SK-N-SH treated with all-trans-retinoic acid at 6 μM for 48 hours (cell line): ENCODE measurements around the gene SLC19A1.

Experiments used
- ATAC-seq: fragments of 200-7000 bp; cut with Tn5 transposase; 3 replicates; pipeline ENCODE4 v1.9.1; 2020; ENCODE audit warnings: mild to moderate bottlenecking, moderate library complexity
- ARNTL ChIP-seq: fragments of 450-650 bp; formaldehyde crosslinking; IDR thresholded peaks from 2 replicates; pipeline ENCODE4 v1.5.0; 2020; ENCODE audit warnings: low read depth, mild to moderate bottlenecking, moderate library complexity, borderline replicate concordance
- BACH2 ChIP-seq: fragments of 250-450 bp; sonication (Bioruptor Pico); IDR thresholded peaks from 2 replicates; pipeline ENCODE4 v1.9.0; 2021; ENCODE audit warnings: mild to moderate bottlenecking, borderline replicate concordance
- CSDC2 ChIP-seq: fragments of 250-450 bp; sonication (Bioruptor Pico); IDR thresholded peaks from 2 replicates; pipeline ENCODE4 v1.5.0; 2020; ENCODE audit warnings: mild to moderate bottlenecking, moderate library complexity
- ESRRG ChIP-seq: fragments of 250-450 bp; sonication (Bioruptor Pico); IDR thresholded peaks from 2 replicates; pipeline ENCODE4 v1.6.1; 2021; ENCODE audit warnings: mild to moderate bottlenecking
- ISL1 ChIP-seq: fragments of 250-450 bp; sonication (Bioruptor Pico); IDR thresholded peaks from 2 replicates; pipeline ENCODE4 v2.1.2; 2022; ENCODE audit warnings: mild to moderate bottlenecking, moderate library complexity
- OSR1 ChIP-seq: fragments of 250-450 bp; sonication (Bioruptor Pico); IDR thresholded peaks from 2 replicates; pipeline ENCODE4 v1.8.0; 2022; ENCODE audit warnings: moderate library complexity, mild to moderate bottlenecking, inconsistent platforms
- PPARA ChIP-seq: fragments of 250-450 bp; sonication (Bioruptor Pico); IDR thresholded peaks from 2 replicates; pipeline ENCODE4 v1.5.0; 2020; ENCODE audit warnings: mild to moderate bottlenecking, borderline replicate concordance
- RARB ChIP-seq: fragments of 250-450 bp; sonication (Bioruptor Pico); IDR thresholded peaks from 2 replicates; pipeline ENCODE4 v1.8.0; 2021; ENCODE audit warnings: mild to moderate bottlenecking, moderate library complexity
- SNAI2 ChIP-seq: fragments of 250-450 bp; sonication (Bioruptor Pico); IDR thresholded peaks from 2 replicates; pipeline ENCODE4 v1.5.0; 2020; ENCODE audit warnings: mild to moderate bottlenecking, moderate library complexity
- TOX ChIP-seq: fragments of 250-450 bp; sonication (Bioruptor Pico); IDR thresholded peaks from 2 replicates; pipeline ENCODE4 v1.8.0; 2021; ENCODE audit warnings: mild to moderate bottlenecking, moderate library complexity, borderline replicate concordance
- ZC3H10 ChIP-seq: fragments of 250-450 bp; sonication (Bioruptor Pico); IDR thresholded peaks from 2 replicates; pipeline ENCODE4 v1.5.1; 2021; ENCODE audit warnings: mild to moderate bottlenecking, moderate library complexity
- ZFP3 ChIP-seq: fragments of 250-450 bp; sonication (Bioruptor Pico); IDR thresholded peaks from 2 replicates; pipeline ENCODE4 v1.5.0; 2020; ENCODE audit warnings: mild to moderate bottlenecking, moderate library complexity
- ZFP30 ChIP-seq: fragments of 450-650 bp; formaldehyde crosslinking; IDR thresholded peaks from 2 replicates; pipeline ENCODE4 v1.5.0; 2022; ENCODE audit warnings: mild to moderate bottlenecking, moderate library complexity
- ZNF565 ChIP-seq: fragments of 450-650 bp; formaldehyde crosslinking; conservative IDR thresholded peaks from 2 replicates; pipeline ENCODE4 v1.5.0; 2020; ENCODE audit warnings: low read depth, mild to moderate bottlenecking, moderate library complexity
- ZNF70 ChIP-seq: fragments of 450-650 bp; formaldehyde crosslinking; IDR thresholded peaks from 2 replicates; pipeline ENCODE4 v1.5.0; 2020; ENCODE audit warnings: mild to moderate bottlenecking, moderate library complexity
- ZNF8 ChIP-seq: fragments of 450-650 bp; formaldehyde crosslinking; IDR thresholded peaks from 2 replicates; pipeline ENCODE4 v1.5.0; 2020; ENCODE audit warnings: mild to moderate bottlenecking, moderate library complexity
- TF ChIP-seq, protein P1 (sequence below): fragments of 250-450 bp; sonication (Bioruptor Pico); IDR thresholded peaks from 2 replicates; pipeline ENCODE4 v1.5.1; 2021; ENCODE audit warnings: mild to moderate bottlenecking, moderate library complexity
- TF ChIP-seq, protein P2 (sequence below): fragments of 250-450 bp; sonication (Bioruptor Pico); IDR thresholded peaks from 2 replicates; pipeline ENCODE4 v1.8.0; 2020; ENCODE audit warnings: mild to moderate bottlenecking, moderate library complexity, borderline replicate concordance
- TF ChIP-seq, protein P3 (sequence below): fragments of 250-450 bp; sonication (Bioruptor Pico); IDR thresholded peaks from 2 replicates; pipeline ENCODE4 v1.5.1; 2020; ENCODE audit warnings: low read depth, mild to moderate bottlenecking, moderate library complexity
- TF ChIP-seq, protein P4 (sequence below): fragments of 250-450 bp; sonication (Bioruptor Pico); IDR thresholded peaks from 2 replicates; pipeline ENCODE4 v1.5.0; 2020; ENCODE audit warnings: mild to moderate bottlenecking, moderate library complexity

Gene SLC19A1

DNA sequence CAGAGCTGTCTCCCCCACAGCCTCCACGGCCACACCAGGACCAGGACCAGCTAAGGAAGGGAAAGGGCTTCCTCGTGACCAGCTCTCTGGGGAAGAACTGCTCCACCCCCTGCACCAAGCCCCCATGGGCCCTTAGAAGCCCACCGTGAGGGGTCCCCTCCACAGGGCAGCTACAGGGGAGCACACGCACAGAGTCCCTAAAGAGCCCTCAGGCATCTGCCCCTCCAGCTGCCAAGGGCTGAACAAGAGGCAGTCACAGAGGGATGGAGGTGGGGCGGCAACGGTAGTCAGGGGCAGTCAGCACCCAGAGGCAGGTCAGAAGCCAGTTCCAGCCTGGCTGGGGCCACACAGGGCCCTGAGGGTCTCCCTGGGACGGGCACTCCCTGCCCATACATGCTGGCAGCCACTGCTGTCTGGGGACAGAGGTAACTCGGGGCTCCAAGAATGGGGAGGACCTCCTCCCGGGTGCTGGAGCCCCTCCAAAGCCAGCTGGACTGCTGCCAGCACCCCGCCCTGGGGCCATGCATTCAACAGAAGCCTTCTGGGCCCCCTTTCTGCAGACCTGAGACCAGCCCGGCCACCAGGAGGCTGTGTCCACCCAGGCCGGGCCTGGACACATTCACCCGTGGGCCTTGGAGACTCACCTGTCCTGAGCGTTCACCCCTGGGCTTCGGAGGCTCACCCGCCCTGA is 18.7 kb downstream of the SLC19A1 start (continued):
- TF ChIP-seq, protein P1, sequence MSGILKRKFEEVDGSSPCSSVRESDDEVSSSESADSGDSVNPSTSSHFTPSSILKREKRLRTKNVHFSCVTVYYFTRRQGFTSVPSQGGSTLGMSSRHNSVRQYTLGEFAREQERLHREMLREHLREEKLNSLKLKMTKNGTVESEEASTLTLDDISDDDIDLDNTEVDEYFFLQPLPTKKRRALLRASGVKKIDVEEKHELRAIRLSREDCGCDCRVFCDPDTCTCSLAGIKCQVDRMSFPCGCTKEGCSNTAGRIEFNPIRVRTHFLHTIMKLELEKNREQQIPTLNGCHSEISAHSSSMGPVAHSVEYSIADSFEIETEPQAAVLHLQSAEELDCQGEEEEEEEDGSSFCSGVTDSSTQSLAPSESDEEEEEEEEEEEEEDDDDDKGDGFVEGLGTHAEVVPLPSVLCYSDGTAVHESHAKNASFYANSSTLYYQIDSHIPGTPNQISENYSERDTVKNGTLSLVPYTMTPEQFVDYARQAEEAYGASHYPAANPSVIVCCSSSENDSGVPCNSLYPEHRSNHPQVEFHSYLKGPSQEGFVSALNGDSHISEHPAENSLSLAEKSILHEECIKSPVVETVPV (CRISPR knock-in tag): no peak
- TF ChIP-seq ISL1 (no peak), ZFP3 (CRISPR knock-in tag) (no peak), CSDC2 (no peak)
- TF ChIP-seq, all 23 proteins: peak for 0

DNA sequence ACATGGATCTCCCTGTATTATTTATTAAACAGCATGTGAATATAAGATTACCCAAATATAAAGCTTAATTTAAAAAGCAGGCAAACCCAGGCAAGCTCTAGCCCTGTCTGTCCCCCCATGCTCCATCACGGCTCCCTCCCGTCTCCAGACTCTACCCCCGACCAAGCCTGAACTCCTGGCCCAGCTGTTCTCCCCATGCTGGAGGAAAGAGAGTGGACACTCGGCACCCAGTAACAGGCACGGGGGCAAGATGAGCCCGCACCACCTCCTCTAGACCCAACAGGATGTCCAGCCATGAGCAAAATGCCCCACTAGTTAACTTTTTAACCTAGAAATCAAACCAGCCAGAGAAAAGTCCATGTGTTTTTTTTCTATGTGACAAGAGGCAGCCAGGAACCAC is 19.3 kb downstream of the SLC19A1 start:
- TF ChIP-seq ARNTL (CRISPR knock-in tag) (no peak), ZNF8 (no peak), ESRRG (CRISPR knock-in tag) (no peak), ISL1 (no peak), ZFP30 (CRISPR knock-in tag) (no peak), ZC3H10 (CRISPR knock-in tag) (no peak), RARB (no peak)
- TF ChIP-seq, protein P2, sequence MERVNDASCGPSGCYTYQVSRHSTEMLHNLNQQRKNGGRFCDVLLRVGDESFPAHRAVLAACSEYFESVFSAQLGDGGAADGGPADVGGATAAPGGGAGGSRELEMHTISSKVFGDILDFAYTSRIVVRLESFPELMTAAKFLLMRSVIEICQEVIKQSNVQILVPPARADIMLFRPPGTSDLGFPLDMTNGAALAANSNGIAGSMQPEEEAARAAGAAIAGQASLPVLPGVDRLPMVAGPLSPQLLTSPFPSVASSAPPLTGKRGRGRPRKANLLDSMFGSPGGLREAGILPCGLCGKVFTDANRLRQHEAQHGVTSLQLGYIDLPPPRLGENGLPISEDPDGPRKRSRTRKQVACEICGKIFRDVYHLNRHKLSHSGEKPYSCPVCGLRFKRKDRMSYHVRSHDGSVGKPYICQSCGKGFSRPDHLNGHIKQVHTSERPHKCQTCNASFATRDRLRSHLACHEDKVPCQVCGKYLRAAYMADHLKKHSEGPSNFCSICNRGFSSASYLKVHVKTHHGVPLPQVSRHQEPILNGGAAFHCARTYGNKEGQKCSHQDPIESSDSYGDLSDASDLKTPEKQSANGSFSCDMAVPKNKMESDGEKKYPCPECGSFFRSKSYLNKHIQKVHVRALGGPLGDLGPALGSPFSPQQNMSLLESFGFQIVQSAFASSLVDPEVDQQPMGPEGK (CRISPR knock-in tag): no peak
- TF ChIP-seq, protein P3, sequence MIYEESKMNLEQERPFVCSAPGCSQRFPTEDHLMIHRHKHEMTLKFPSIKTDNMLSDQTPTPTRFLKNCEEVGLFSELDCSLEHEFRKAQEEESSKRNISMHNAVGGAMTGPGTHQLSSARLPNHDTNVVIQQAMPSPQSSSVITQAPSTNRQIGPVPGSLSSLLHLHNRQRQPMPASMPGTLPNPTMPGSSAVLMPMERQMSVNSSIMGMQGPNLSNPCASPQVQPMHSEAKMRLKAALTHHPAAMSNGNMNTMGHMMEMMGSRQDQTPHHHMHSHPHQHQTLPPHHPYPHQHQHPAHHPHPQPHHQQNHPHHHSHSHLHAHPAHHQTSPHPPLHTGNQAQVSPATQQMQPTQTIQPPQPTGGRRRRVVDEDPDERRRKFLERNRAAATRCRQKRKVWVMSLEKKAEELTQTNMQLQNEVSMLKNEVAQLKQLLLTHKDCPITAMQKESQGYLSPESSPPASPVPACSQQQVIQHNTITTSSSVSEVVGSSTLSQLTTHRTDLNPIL (CRISPR knock-in tag): no peak
- ATAC-seq: no peak

DNA sequence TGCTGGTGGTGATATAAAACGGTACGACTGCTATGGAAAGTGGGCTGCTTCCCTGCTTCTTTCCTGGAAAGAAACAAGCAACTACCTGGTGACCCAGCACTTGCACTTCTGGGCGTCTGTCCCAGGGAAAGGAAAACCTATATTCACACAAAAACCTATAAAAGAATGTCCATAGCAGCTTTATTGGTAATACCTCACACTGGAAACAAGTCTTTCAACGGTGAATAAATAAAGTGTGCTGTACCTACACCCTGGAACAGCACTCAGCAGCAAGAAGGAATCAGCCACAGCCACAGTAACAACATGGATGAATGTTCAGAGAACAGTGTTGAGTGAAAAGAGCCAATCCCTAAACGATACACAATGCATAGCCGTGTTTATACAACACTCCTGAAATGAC is 19.9 kb downstream of the SLC19A1 start:
- no peak for TF ChIP-seq ZFP30 (CRISPR knock-in tag)
- ATAC-seq: no peak

DNA sequence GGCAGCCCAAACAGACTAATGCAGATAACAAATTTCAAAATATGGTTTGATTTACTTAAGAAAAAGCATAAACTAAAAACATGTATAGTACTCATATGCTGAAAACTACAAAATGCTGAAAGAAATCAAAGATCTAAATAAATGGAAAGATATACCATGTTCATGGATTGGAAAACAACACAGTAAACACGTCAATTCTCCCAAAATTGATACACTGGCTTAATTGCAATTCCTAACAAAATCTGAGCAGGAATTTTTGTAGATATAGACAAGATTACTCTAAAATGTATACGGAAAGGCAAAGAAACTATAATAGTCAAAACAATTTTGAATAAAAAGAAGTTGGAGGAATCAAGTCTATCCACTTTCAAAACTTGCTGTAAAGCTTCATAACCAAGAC is 21.0 kb downstream of the SLC19A1 start:
- no peak for TF ChIP-seq SNAI2 (CRISPR knock-in tag)
- TF ChIP-seq, protein P1 (CRISPR knock-in tag): no peak
- TF ChIP-seq ZNF8: no peak
- no peak for TF ChIP-seq ZNF565 (CRISPR knock-in tag)
- no peak for TF ChIP-seq RARB
- TF ChIP-seq, protein P4, sequence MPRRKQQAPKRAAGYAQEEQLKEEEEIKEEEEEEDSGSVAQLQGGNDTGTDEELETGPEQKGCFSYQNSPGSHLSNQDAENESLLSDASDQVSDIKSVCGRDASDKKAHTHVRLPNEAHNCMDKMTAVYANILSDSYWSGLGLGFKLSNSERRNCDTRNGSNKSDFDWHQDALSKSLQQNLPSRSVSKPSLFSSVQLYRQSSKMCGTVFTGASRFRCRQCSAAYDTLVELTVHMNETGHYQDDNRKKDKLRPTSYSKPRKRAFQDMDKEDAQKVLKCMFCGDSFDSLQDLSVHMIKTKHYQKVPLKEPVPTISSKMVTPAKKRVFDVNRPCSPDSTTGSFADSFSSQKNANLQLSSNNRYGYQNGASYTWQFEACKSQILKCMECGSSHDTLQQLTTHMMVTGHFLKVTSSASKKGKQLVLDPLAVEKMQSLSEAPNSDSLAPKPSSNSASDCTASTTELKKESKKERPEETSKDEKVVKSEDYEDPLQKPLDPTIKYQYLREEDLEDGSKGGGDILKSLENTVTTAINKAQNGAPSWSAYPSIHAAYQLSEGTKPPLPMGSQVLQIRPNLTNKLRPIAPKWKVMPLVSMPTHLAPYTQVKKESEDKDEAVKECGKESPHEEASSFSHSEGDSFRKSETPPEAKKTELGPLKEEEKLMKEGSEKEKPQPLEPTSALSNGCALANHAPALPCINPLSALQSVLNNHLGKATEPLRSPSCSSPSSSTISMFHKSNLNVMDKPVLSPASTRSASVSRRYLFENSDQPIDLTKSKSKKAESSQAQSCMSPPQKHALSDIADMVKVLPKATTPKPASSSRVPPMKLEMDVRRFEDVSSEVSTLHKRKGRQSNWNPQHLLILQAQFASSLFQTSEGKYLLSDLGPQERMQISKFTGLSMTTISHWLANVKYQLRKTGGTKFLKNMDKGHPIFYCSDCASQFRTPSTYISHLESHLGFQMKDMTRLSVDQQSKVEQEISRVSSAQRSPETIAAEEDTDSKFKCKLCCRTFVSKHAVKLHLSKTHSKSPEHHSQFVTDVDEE: no peak
- TF ChIP-seq, all 23 proteins: peak for 0
- ATAC-seq: no peak

DNA sequence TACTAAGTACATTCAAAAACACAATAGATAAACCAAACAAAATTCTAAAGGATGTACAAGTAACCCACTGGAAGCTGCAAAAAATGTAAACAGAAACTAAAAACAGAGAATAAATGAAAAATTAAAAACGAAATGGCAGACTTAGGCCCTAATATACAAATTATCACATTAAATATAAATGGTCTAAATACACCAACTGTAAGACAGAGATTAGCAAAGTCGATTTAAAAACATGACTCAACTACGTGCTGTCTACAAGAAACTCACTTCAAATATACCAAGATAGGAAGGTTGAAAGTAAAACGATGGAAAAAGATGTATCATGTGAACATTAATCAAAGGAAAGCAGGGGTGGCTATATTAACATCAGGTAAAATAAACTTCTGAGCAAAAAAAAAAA is 23.1 kb downstream of the SLC19A1 start:
- ATAC-seq: no peak
- TF ChIP-seq, protein P1 (CRISPR knock-in tag): no peak
- TF ChIP-seq ZFP3 (CRISPR knock-in tag) (no peak), PPARA (CRISPR knock-in tag) (no peak), ZNF70 (no peak), ARNTL (CRISPR knock-in tag) (no peak), SNAI2 (CRISPR knock-in tag) (no peak), ZC3H10 (CRISPR knock-in tag) (no peak), OSR1 (no peak), ZFP30 (CRISPR knock-in tag) (no peak), TOX (CRISPR knock-in tag) (no peak), BACH2 (CRISPR knock-in tag) (no peak), CSDC2 (no peak)
- TF ChIP-seq, protein P4: no peak
